ENCODE results near the gene SELP. TPM values are rescaled to one million over a fixed set of nuclear protein-coding genes. Genes with fewer than 3 reads are reported as not detected.
A peak's percentile ranks its signal among the peaks of the same experiment; 100 is the strongest.

Gene SELP
- polyA plus RNA-seq, 4 donors: 3.7 to 13.0 (median 6.8) TPM

GRCh38 chr1:169623132-169623926 is 6.6 kb downstream of the SELP start:
- no peak for DNase-seq (ENCODE audit: low read depth in 4 of 4, low spot score in 3 of 4)

DNA sequence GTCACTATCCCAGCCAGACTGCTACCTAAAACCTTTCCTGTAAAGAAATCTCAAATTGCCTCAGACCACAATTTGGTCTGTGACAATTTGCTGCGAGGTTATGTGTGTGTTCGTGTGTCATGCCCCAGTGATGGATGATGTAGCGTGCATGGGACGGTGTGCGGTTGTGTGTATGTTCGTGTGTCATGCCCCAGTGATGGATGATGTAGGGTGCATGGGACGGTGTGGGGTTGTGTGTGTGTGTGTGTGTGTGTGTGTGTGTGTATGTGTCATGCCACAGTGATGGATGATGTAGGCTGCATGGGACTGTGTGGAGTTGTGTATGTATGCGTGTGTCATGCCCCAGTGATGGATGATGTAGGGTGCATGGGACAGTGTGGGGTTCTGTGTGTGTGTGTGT is 9.4 kb downstream of the SELP start:
- DNase-seq (ENCODE audit: low read depth in 4 of 4, low spot score in 3 of 4): no peak

DNA sequence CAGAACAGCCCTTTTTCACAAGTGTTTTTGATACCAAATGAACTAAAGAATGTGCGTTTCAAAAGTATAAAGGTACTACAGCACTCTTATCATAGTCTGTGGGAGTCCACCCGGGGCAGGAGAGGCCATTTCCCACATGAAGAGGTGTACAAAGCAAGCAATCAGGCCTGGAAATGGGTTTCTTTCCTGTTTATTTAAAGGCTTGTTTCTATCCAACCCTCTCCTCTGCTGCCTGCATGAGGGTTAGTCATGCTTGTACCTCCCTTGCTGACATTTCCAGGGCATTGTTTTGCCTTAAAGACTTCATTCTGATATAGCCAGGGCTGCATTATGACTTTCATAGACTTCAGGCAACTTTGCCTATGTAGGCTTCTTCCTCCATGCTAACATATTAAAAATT is 11.6 kb downstream of the SELP start:
- DNase-seq (ENCODE audit: low read depth in 4 of 4, low spot score in 3 of 4): no peak

- DNase-seq (ENCODE audit: low read depth in 4 of 4, low spot score in 3 of 4): no peak
These were observed 14.1 kb downstream of the SELP start for GRCh38 chr1:169615803-169616202.

- DNase-seq (ENCODE audit: low read depth in 4 of 4, low spot score in 3 of 4): no peak
These were observed 19.1 kb downstream of the SELP start for GRCh38 chr1:169610858-169611257.

DNA sequence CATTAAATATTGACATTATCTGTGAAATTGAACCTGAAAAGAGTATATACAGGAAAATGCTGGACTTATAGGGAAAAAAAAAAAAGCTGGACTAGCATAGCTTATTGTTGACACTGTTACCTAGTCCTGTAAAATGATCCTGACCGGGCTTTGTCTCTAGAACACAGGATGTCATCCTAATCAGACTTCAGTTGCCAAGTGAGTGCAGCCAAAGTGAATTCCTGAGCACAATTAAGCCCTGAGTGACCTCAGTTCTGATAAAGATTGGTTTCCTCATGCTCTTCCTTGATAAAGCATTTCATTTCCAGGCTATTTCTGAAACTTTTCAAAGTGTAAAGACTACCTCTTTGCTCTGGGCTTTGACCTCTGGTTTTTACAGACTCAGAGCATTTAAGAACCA is 19.8 kb downstream of the SELP start:
- no peak for DNase-seq (ENCODE audit: low read depth in 4 of 4, low spot score in 3 of 4)

GRCh38 chr1:169608226-169608625 is 21.7 kb downstream of the SELP start:
- no peak for DNase-seq (ENCODE audit: low read depth in 4 of 4, low spot score in 3 of 4)

DNA sequence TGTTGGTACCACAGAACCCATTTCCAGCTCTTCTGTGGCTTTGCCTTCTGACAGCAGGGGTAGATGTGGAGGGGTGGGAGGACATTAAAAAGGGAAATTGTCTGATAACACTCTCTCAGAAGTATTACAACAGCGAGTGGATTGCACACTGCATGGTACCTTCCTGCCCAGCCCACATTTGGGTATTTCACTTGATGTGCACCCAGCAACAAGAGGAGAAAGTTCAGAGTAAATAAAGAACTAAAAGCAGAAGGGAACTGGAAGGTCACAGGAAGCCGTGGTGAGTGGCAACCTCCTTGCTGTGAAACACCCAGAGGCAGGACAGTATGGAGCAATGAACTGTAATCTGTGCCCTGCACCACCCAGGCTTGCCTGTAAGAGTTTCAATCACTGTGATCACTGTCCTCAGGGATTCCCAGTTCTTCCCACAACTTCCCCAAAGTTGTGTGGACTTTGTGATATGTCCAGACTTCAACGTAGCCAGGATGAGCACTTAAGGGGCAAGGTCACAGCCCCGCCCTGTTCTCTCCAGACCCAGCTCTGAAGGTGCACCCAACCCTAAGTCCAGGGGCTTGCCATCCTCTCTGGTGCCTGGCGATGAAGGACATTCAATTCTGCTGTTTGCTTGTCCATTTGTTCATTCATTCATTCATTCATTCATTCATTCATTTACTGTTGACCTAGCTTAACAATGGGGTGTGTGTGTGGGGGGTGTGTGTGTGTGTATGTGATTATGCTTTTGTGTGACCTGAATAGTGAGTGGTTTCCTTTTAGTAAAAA is 25.0 kb downstream of the SELP start:
- no peak for DNase-seq (ENCODE audit: low read depth in 4 of 4, low spot score in 3 of 4)

- no peak for DNase-seq (ENCODE audit: low read depth in 4 of 4, low spot score in 3 of 4)
These were observed 28.6 kb downstream of the SELP start for GRCh38 chr1:169601096-169601881.

DNA sequence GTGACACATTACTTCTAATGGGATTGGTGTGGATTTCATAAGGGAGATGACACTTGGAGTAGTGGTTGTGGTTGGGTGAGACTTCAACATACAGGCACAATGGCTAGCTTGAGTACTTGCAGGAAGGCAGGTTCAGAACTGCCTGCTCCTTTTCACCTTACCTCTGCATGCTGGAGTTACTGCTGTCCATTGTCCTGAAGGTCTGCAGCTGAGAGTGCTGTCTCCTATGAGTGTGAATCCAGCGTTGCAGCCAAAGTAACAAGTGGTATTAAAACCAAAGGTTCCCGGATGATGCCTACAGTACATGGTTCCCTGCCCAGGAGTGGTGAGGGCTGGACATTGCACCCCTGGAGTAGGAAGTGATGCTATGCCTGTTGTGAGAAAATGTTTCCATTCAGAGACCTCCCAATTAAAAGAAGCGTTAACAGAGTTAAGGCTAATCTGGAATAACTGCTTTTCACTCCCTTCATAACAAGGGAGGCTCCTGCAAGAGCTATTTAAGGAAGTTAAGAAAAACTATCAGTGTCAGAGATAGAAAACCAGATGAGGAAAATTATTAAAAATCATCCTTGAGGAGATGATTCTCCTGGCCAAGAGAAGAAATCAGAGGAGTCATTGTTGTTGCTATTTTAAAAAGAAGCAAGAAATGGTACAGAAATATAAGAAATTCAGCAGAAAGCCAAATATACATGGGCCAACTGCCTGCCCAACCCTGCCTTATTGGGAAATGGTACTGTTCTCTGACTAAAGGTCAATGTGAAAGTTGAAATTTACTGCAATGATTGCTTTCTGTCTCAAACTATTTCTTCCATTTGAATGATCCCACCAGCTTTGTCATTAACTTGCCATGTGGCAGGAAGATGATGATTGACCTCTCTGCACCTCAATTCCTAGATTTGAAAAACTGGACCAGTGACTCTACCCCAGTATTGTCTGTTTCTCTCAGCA is 33.9 kb downstream of the SELP start:
- peak in 2 of 4 donors; percentile 10 to 22 for DNase-seq (ENCODE audit: low read depth in 4 of 4, low spot score in 3 of 4)

DNA sequence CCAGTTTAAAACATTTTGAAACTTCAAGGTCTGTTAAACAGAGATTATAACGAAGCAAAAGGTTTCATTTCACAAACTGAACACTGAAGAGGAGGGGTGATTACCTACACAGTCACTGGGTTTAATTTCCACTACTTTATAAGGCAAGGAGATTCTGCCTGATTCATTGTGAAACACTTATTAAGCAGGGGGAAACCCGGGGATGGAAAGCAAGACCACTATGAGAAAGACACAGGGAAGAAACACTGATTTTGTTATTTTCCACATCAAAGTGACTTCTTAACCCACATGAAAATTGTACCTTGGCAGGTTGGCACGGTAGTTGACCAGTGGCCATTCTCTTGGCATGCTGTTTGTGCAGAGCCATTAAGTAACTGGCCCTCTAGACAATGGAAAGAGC is 35.5 kb downstream of the SELP start:
- DNase-seq (ENCODE audit: low read depth in 4 of 4, low spot score in 3 of 4): no peak

- no peak for DNase-seq (ENCODE audit: low read depth in 4 of 4, low spot score in 3 of 4)
These were observed 39.0 kb downstream of the SELP start for GRCh38 chr1:169590932-169591331.

GRCh38 chr1:169588785-169589485 is 41.0 kb downstream of the SELP start:
- DNase-seq (ENCODE audit: low read depth in 4 of 4, low spot score in 3 of 4): no peak

GRCh38 chr1:169588112-169588511 is 41.8 kb downstream of the SELP start:
- DNase-seq (ENCODE audit: low read depth in 4 of 4, low spot score in 3 of 4): no peak

GRCh38 chr1:169586395-169587255 is 43.3 kb downstream of the SELP start, which contains the start of gene F5:
TSS of gene F5 (minus strand) at chr1:169586481. CDS start at chr1:169586386, 95 bp downstream.
- peak in 2 of 4 donors; percentile 30 to 49 for DNase-seq (ENCODE audit: low read depth in 4 of 4, low spot score in 3 of 4)

- no peak for DNase-seq (ENCODE audit: low read depth in 4 of 4, low spot score in 3 of 4)
These were observed 43.9 kb downstream of the SELP start for GRCh38 chr1:169586067-169586394.

GRCh38 chr1:169585181-169585580 is 44.7 kb downstream of the SELP start:
- no peak for DNase-seq (ENCODE audit: low read depth in 4 of 4, low spot score in 3 of 4)

DNA sequence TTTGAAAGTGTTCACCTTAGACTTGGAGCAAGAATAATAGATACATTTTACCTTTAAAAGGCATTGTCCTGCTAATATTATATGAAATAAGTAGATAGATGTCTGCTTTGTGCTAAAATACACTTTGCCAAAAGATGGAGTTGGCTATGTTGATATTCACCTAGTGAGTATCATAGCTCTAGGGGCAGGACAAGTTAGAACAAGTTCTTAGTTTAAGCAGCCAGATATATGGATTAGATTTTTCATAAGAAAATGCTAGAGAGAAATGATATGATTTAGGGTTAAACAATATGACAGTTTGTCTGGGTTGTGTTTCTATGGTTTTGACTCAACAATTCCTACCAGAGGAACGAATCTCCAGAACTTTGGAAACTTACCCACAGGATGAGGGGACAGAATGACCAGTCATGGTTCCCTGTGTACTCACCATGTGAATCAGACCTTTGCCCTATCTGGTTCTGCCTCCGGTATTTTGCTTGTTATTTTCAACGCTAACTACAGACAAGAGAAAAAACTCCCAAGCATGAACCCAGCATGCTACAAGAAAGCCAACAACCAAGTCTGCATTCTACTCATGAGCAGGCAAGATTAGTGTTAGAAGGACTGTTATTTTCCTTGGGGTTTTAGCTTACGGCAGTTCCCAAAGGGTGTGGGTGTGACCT is 45.3 kb downstream of the SELP start:
- no peak for DNase-seq (ENCODE audit: low read depth in 4 of 4, low spot score in 3 of 4)

Data from right renal pelvis (tissue), 4 donors.